BE2C (cell line): ENCODE measurements around the gene GPC5.
A peak's percentile ranks its signal among the peaks of the same experiment; 100 is the strongest.

Experiments used
- DNase-seq: peaks from one replicate; pipeline ENCODE4 v3.0.0-alpha.2; 2020
- H3K27me3 ChIP-seq: fragments of 250-450 bp; sonication (Bioruptor Pico); 2 replicates; pipeline ENCODE4 v1.5.1; 2020; ENCODE audit warnings: mild to moderate bottlenecking
- H3K36me3 ChIP-seq: fragments of 250-450 bp; sonication (Bioruptor Pico); 2 replicates; pipeline ENCODE4 v1.5.1; 2020; ENCODE audit warnings: mild to moderate bottlenecking
- H3K4me1 ChIP-seq: fragments of 250-450 bp; sonication (Bioruptor Pico); 2 replicates; pipeline ENCODE4 v1.5.1; 2020
- H3K4me3 ChIP-seq: 2 replicates; pipeline ENCODE4 v1.5.1; 2011; ENCODE audit warnings: low read depth, low read length
- H3K9me3 ChIP-seq: fragments of 250-450 bp; sonication (Bioruptor Pico); 2 replicates; pipeline ENCODE4 v1.5.1; 2020
- TF ChIP-seq, protein P1 (sequence below): IDR thresholded peaks from 2 replicates; pipeline ENCODE4 v1.5.1; 2012; ENCODE audit warnings: mild to moderate bottlenecking, low read depth, low read length

The GPC5 gene

DNA sequence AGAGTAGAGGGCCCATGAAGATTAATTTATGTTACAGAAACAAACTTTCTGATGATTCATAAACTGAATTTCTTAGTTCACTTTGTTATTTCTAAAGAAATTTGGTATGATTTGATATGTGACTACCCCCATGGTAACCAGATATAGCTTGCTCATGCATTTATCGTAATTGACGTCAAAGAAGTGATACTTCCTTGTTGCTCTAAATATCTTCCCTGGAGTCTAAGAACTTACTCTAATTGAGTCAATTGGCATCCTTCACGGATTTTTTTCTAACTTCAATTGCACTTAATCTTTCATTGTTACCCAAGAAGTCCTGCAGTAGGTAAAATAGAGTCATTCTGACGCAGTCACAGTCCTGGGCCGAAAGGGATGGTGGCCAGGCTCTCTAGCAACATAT lies 240.9 kb downstream of the GPC5 start:
- H3K4me1 ChIP-seq = peaks cover 5% of the 10 kb centered on the region; the same call in 1 of the 2 replicates
- H3K4me3 ChIP-seq = no peak overlapping the region
- no peak for DNase-seq
- no peaks in the 10 kb centered on the region for H3K36me3 ChIP-seq
- no peaks in the 10 kb centered on the region for H3K9me3 ChIP-seq
- TF ChIP-seq, protein P1, sequence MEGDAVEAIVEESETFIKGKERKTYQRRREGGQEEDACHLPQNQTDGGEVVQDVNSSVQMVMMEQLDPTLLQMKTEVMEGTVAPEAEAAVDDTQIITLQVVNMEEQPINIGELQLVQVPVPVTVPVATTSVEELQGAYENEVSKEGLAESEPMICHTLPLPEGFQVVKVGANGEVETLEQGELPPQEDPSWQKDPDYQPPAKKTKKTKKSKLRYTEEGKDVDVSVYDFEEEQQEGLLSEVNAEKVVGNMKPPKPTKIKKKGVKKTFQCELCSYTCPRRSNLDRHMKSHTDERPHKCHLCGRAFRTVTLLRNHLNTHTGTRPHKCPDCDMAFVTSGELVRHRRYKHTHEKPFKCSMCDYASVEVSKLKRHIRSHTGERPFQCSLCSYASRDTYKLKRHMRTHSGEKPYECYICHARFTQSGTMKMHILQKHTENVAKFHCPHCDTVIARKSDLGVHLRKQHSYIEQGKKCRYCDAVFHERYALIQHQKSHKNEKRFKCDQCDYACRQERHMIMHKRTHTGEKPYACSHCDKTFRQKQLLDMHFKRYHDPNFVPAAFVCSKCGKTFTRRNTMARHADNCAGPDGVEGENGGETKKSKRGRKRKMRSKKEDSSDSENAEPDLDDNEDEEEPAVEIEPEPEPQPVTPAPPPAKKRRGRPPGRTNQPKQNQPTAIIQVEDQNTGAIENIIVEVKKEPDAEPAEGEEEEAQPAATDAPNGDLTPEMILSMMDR = no peak
- no peaks in the 10 kb centered on the region for H3K27me3 ChIP-seq

- H3K4me1 ChIP-seq = peaks cover 7% of the 10 kb centered on the region; the same call in 1 of the 2 replicates
- no peaks in the 10 kb centered on the region for H3K9me3 ChIP-seq
- no peaks in the 10 kb centered on the region for H3K36me3 ChIP-seq
- DNase-seq = no peak
- no peak overlapping the region for H3K4me3 ChIP-seq
- no peaks in the 10 kb centered on the region for H3K27me3 ChIP-seq
- TF ChIP-seq, protein P1 = no peak
Measured at GRCh38 chr13:91643394-91643793, 245.0 kb downstream of the GPC5 start.

DNA sequence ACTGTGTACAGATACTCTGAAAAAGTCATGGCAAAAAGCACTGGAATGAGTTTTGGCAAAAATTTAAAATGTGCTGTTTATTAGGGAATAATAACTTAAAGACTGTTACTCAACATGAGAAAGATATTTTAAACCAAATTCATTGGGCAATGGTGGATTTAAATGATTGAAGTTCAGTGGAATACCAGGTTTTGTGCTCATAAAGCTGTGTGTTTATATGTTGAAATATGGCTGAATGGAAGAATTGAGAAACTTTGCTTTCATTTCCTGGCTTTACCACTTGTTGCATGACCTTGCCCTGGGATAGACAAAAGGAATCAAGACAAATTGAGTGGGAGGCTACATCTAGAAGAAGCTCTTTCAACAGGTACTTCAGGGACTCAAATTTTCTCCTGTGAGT lies 246.4 kb downstream of the GPC5 start:
- H3K27me3 ChIP-seq = no peaks in the 10 kb centered on the region
- TF ChIP-seq, protein P1 = no peak
- H3K9me3 ChIP-seq = no peaks in the 10 kb centered on the region
- DNase-seq = no peak
- H3K4me1 ChIP-seq = peaks cover 7% of the 10 kb centered on the region; the same call in 1 of the 2 replicates
- H3K4me3 ChIP-seq = no peak overlapping the region
- H3K36me3 ChIP-seq = no peaks in the 10 kb centered on the region

DNA sequence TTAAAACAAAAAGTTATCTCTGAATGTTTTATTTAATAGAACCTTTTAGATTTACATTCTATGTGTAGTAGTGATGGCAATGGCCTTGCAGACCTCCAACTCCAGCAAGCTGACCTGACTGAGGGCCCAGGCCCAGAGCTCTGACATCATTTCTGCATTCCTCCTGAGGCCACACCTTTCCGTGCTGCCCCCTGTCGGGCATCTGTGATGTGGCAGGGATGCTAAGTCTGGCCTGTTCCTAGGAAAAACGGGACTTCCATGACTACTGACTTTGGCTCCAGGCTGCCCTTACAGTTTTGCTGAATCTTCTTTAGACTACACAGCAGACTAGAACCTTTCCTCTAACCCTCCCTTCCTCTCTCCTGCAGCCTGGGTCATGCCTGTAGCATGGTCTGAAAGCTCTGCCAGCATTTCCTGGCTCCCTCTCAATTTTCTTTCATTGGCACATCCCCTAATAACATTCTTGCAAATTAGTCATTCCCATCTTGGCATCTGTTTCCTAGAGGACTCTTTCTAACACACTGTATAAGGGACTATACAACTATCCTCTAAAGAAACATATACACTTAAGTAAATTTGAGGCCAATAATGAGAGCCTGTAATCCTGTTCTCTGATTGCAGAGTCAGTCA lies 249.1 kb downstream of the GPC5 start:
- Histone ChIP-seq H3K36me3 (no peaks in the 10 kb centered on the region), H3K9me3 (no peaks in the 10 kb centered on the region), H3K4me3 (no peak overlapping the region), H3K4me1 (peaks cover 7% of the 10 kb centered on the region; the same call in 1 of the 2 replicates), H3K27me3 (no peaks in the 10 kb centered on the region)
- TF ChIP-seq, protein P1 = peak; percentile 82
- peak; percentile 61 for DNase-seq

- H3K4me1 ChIP-seq = peaks cover 7% of the 10 kb centered on the region; the same call in 1 of the 2 replicates
- DNase-seq = no peak
- TF ChIP-seq, protein P1 = no peak
Measured at GRCh38 chr13:91648012-91648411, 249.6 kb downstream of the GPC5 start.

GRCh38 chr13:91649456-91649855 lies 251.0 kb downstream of the GPC5 start:
- no peaks in the 10 kb centered on the region for H3K36me3 ChIP-seq
- H3K9me3 ChIP-seq = no peaks in the 10 kb centered on the region
- no peak overlapping the region for H3K4me3 ChIP-seq
- 0 out of 2 replicates have a peak, but pooled peaks cover 3% of the 10 kb centered on the region for H3K4me1 ChIP-seq
- H3K27me3 ChIP-seq = no peaks in the 10 kb centered on the region
- DNase-seq = no peak
- TF ChIP-seq, protein P1 = no peak

More at GRCh38 chr13:91648012-91648411, 249.6 kb downstream of the GPC5 start:
- no peaks in the 10 kb centered on the region for H3K9me3 ChIP-seq
- H3K4me3 ChIP-seq = no peak overlapping the region
- no peaks in the 10 kb centered on the region for H3K27me3 ChIP-seq
- H3K36me3 ChIP-seq = no peaks in the 10 kb centered on the region
